GM19463 (cell line): Measurements from ENCODE around the gene ATP11A.

Source experiments
- ATAC-seq: cut with Tn5 transposase; IDR thresholded peaks from one replicate; pipeline ENCODE4 v1.9.1; 2021; ENCODE audit warnings: mild to moderate bottlenecking, moderate library complexity; ENCODE audit not compliant: unreplicated experiment

ATP11A gene

GRCh38 chr13:112689303-112690245, at the start of gene ATP11A:
ATP11A (plus strand) TSS chr13:112690038; CDS start chr13:112690417, 379 bp downstream.
- peak; percentile 84 for ATAC-seq

DNA sequence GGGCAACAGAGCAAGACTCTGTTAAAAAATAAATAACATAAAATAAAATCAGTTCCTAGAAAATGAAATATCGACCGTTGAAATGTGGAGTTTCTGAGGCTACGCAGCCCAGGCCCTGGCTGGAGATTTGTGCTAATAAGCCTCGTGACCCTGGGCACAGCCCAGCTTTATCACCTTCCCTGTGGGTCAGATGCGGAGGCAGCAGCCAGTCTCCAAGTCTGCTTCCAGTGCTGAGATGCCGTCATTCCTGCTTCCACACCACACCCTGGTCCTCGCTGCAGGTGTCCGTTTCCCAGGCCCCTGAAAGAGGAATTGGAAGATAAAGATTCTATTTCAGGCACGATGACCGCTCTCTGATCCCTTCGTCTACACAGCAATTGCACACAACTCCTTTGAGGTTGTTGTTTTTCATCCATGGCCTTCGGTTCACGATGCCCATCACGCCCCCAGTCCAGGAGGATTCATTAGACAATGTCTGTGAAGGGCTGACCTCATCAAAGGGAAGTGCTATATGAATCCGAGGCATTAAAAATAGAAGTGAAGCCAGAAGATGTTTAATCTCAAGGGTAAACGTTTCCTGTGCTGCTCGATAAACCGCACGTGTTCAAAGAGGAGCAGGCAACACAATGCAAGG, 48.3 kb upstream of the ATP11A start:
- no peak for ATAC-seq

- no peak for ATAC-seq
Measured at GRCh38 chr13:112642090-112642460, 47.8 kb upstream of the ATP11A start.

DNA sequence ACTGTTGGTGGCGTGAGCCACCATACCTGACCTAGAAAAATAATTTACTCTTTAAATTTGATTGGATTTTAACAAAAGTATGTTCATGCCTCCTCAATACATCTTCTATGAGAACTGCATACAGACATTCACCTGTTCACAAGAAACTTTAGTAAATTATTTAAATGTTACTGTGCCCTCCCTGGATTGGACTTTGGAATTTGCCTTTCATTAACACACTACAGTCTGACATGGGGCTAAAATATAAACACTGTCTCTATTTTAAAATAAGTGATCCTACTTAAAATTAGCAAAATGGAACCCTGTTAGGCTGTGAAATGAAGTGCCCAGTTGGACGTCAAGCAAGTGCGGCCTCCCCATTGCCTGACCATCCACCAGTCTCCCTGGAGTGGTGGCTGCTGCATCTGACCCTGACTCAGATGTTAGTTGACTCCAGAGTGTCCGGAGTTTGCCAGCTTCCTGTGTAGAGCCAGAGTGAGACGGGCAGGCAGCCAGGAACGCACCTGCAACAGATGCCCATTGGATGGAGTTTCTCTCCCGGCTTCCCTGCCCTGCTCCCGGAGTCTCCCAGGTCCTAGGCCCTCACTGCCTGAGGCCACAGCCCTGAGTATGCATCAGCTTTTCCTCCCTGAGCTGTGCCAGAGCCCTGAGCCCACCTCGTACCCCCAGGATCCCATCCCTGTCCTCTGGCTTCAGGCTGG, 45.9 kb upstream of the ATP11A start:
- no peak for ATAC-seq

DNA sequence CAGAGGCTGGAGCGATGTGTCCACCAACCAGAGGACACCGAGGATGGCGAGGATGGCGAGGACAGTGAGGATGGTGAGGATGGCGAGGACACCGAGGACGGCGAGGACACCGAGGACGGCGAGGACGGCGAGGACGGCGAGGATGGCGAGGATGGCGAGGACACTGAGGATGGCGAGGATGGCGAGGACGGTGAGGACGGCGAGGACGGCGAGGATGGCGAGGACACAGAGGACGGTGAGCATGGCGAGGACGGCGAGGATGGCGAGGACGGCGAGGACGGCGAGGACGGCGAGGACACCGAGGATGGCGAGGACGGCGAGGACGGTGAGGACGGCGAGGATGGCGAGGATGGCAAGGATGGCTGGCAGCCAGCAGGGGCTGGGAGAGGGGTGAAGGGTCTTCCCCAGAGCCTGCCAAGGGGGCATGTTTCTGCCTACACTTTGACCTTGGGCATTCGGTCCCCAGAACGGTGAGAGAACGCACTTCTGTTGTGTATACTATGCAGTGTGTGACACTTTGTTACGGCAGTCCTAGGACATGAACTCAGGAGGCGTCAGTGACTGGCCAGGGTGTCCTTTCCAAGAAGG, 44.4 kb upstream of the ATP11A start:
- ATAC-seq: no peak

DNA sequence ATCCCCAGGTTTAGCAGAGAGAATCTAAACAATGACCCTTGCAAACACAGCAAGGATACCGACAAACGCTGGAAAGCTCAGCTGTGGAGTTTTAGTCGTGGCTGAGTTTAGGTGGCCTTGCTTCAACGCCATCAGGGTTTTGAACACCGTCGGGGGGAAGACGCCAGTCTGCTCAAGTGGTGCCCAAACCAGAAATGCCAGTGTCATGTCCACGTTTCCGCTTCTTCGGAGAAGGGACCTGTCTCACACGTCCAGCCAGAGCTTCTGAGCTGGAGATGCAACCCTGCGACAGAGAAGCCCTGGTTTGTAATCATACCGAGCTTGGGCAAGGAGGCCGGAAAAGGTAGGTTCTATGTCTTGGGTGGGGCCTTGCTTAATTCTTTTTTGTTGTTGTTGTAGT, 42.6 kb upstream of the ATP11A start:
- ATAC-seq: no peak

DNA sequence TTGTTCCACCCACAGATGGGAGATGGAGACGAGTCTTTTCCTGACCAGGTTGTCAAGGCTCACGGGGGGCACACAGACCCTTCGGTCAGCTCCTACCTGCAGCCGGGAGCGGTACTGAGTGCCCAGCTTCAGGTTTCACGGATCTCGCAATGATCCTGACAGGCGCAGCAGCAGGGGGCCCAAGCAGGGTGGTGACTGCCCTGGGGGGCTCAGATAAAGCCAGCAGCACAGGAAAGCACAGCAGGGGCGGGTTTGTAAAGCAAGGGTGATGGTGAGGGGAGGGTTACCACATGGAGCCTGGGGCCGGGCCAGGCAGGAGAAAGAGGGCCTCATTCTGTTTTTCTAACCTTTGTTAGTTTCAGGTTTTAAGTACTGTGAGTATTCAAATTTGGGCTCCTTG, 41.7 kb upstream of the ATP11A start:
- ATAC-seq: no peak

- ATAC-seq: no peak
Measured at GRCh38 chr13:112648966-112649690, 40.7 kb upstream of the ATP11A start.

GRCh38 chr13:112651311-112651710, 38.5 kb upstream of the ATP11A start:
- no peak for ATAC-seq

DNA sequence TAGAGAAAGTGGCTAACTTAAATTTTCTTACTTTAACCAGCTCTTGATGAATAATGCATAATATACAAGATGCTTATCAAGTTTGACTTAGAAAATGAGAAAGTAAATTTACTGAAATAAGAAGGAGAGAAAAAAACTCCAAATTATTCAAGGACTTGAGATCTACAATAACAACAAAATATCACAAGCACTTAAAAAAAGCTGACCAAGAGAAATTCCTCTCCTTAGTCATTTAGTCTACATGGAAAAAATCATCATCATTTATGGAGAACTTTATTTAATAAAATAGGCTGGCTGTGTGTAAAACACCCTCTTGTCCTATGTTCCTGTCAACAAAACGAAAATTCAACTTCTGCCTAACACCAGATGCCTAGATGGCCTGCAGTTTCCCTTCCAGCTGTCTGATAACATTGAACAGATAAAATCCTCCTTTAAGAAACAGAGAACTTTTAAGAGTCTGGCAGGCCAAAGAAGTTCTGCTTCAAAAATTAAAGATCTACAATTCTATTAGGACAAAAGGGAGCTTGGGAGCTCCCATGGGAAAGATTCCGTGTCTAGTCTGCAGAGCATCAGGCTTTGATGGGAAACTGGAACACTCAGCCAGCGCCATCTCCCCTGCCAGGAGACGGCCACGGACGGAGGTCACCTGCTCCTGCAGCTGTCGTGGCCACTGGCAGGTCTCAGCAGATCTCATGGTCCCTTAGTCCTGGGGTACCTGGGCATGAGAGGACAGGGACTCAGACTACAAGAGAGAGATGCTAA, 37.9 kb upstream of the ATP11A start:
- ATAC-seq: no peak

DNA sequence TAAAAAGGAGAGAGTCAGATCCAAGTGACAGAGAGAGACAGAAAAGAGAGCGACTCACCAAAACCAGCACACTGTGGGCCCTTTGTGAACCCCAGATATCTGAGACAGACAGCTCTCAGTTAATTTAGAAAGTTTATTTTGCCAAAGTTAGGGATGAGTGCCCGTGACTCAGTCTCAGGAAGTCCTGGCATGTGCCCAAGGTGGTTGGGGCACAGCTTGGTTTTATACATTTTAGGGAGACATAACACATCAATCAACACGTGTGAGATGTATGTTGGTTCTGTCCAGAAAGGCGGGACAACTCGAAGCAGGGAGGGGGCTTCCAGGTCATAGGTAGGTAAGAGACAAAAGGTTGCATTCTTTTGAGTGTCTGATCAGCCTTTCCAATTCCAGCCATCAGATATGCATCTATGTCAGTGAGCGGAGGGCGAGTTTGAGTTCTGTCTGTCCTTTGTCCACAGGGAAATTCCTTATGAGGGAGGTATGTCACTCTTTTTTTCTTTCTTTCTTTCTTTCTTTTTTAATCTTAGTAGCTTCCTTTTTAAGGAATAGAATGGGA, 37.2 kb upstream of the ATP11A start:
- ATAC-seq: no peak

DNA sequence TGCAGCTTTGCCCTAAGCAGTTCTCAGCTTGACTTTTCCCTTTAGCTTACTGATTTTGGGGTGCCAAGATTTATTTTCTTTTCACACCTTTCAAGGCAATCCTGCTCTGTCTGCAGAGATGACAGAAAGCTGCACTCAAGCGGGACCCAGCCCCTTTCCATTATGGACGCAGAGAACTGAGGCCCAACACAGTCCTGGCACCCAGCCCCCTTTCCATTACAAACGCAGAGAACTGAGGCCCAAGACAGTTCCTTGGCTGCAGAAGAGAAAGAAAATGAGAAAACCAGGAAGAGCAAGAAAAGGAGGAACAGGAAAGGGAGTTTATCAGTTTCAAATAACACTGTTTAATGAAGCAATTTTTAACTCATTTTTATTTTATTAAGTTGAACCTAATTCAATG, 36.8 kb upstream of the ATP11A start:
- no peak for ATAC-seq

DNA sequence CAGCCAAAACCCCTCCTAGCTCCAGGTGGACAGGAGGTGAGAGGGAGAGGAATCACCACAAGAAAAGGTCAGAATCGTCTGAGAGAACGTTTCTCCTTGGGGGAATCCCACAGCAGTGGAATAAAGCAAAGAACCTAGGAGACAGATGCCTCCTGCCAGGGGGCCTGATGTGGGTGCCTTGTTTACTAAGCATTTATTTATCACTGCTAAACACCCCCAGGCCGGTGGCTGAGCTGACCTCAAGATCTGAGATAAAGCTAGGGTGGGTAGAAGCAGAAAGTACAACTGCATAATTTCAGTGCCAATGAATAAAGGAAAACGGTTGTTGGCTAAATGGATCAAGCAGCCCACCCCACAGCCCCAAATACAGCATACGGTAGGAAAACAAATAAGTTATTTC, 33.9 kb upstream of the ATP11A start:
- no peak for ATAC-seq

- no peak for ATAC-seq
Measured at GRCh38 chr13:112657850-112658445, 31.9 kb upstream of the ATP11A start.

DNA sequence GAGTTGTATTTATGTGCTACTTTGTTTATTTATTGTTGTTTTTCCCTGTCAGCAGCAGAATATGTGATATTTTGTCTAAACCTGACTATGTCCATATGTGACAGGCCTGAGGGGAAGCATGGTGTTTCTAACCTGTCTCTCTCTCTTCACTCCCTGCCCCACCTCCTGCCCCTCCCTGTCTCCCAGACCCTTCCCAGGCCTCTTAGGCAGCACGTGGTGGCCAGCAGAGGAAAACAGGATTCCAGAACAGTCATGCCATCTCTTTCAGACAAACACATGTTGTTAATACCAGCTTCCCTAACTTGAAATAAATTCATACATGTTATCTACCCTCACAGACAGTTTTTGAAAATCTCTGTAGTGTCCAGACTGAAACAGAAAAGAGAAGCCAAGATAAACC, 31.0 kb upstream of the ATP11A start:
- no peak for ATAC-seq

DNA sequence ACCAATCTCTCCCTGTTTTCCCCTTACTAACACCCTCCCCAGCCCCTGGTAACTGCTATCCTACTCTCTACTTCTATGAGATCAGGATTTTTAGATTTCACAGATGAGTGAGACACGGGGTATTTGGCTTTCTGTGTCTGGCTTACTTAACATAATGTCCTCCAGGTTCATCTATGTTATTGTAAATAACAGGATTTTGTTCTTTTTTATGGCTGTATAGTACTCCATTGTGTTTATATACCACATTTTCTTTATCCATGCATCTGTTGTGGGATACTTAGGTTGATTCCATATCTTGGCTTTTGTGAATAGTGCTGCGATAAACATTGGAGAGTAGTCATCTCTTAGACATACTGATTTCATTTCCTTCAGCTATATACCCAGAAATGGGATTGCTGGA, 28.5 kb upstream of the ATP11A start:
- ATAC-seq: no peak

DNA sequence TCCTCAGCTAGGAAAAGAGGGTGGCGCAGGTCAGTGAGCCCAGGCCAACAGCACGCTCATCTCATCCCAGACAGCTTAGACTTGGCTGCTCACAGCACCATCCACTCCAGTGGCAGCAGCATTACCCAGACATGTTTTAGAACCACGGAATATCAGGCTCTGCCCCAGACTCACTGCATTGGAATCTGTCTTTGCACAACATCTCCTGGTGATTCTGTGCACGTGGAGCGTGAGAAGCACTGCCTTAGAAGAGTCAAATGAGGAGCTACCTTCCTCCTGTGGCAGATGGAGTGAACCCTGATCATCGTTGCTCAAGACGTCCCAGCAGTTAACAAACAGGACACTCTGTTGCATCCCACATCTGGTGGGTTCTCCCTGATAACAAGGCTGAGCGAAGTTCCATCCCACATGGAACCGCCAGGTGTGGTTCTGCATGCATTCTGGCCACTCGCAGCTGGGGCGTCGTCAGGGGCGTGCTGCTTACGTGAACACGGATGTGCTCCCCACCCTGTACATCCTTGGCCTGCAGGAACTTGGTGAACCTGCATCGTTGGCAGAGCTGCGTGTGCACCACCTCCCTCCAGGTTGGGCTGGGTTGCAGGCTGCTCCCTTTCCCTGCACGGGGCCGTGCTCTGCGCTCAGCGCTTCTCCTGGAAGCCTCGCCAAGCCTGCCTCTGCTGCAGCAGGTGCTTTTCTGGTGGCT, 25.2 kb upstream of the ATP11A start:
- no peak for ATAC-seq

DNA sequence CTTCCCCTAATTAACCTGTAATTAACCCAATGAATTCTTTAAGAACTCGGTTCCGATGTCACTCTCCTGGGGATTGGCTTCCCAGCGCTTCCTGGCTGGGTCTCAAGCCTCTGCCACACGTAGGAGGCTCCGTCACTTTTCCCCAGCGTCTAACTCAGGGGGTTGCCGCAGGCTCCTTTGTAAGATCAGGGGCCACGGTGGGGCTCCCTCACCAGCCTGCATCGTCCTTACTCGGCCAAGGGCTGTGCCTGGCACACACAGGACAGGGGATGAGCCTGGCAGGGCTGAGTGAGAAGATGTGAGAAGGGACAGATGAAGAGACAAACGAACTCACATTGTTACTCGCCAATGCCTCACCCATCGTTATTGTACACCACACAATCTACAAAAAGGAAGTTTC, 20.9 kb upstream of the ATP11A start:
- no peak for ATAC-seq
